Progenitor cell of endocrine pancreas (in vitro differentiated cells): Measurements from ENCODE around the gene FBXO3. TPM values are rescaled to one million over a fixed set of nuclear protein-coding genes. Genes with fewer than 3 reads are reported as not detected.

Source experiments
- DNase-seq: peaks from one replicate; pipeline ENCODE4 v3.0.0; 2021; ENCODE audit warnings: low spot score; ENCODE audit not compliant: unreplicated experiment
- H3K27ac Mint-ChIP-seq: 2 replicates; pipeline ENCODE4 v1.8.0; 2021; ENCODE audit warnings: mild to moderate bottlenecking, moderate library complexity, mixed read lengths
- H3K27me3 Mint-ChIP-seq: 2 replicates; pipeline ENCODE4 v1.8.0; 2021; ENCODE audit warnings: mixed read lengths
- H3K36me3 Mint-ChIP-seq: 2 replicates; pipeline ENCODE4 v1.8.0; 2022; ENCODE audit warnings: mixed read lengths; ENCODE audit not compliant: insufficient read depth
- H3K4me1 Mint-ChIP-seq: 2 replicates; pipeline ENCODE4 v1.8.0; 2021; ENCODE audit warnings: low read depth, mixed read lengths
- H3K4me3 Mint-ChIP-seq: 2 replicates; pipeline ENCODE4 v1.8.0; 2021; ENCODE audit warnings: low read depth, mild to moderate bottlenecking, moderate library complexity, mixed read lengths
- H3K9me3 Mint-ChIP-seq: 2 replicates; pipeline ENCODE4 v1.8.0; 2021; ENCODE audit warnings: low read depth, mixed read lengths
- CTCF ChIP-seq: fragments of 200-600 bp; sonication (generic); IDR thresholded peaks from one replicate; pipeline ENCODE4 v1.5.0; 2021; ENCODE audit warnings: antibody characterized with exemption, mild to moderate bottlenecking; ENCODE audit not compliant: unreplicated experiment
- total RNA-seq: library from RNA; stranded (reverse); gene quantifications from 2 replicates; pipeline ENCODE4 v1.2.1, GENCODE V29; 2021

FBXO3 gene
- total RNA-seq, 1 donor from 2014 or later: 37.2 TPM

DNA sequence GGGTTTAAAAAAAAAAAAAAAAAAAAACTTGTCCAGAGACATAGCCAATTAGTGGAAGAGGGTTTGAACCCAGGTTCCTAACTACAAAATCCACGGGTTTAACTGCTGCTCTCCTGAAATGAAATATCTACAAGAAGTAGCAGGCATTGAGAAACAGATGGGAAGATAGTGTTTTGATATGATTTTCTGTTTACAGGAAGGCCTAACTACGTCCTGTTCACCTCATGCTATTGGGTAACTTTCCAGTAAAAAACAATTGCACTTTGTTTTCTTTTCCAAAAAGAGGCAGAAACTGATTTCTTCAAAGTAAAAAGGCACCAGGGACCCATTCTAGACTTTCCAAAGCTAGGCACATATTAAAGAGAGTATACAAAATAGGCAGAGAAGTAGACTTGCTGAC is 67.8 kb downstream of the FBXO3 start:
- no peak for TF ChIP-seq CTCF
- H3K4me3 Mint-ChIP-seq: no peak overlapping the region
- no peaks in the 10 kb centered on the region for H3K9me3 Mint-ChIP-seq

GRCh38 chr11:33704240-33705002 is 69.9 kb downstream of the FBXO3 start:
- Mint-ChIP-seq H3K9me3 (no peaks in the 10 kb centered on the region), H3K4me3 (no peak overlapping the region), H3K4me1 (peaks cover 22% of the 10 kb centered on the region), H3K27me3 (no peaks in the 10 kb centered on the region), H3K27ac (no peak overlapping the region), H3K36me3 (peaks cover 14% of the 10 kb centered on the region)
- peak; percentile 16 for TF ChIP-seq CTCF
- no peak for DNase-seq

More for the DNA sequence above, 67.8 kb downstream of the FBXO3 start:
- Mint-ChIP-seq H3K4me1 (peaks cover 12% of the 10 kb centered on the region), H3K27ac (no peak overlapping the region), H3K36me3 (peaks cover 20% of the 10 kb centered on the region), H3K27me3 (no peaks in the 10 kb centered on the region)
- no peak for DNase-seq

DNA sequence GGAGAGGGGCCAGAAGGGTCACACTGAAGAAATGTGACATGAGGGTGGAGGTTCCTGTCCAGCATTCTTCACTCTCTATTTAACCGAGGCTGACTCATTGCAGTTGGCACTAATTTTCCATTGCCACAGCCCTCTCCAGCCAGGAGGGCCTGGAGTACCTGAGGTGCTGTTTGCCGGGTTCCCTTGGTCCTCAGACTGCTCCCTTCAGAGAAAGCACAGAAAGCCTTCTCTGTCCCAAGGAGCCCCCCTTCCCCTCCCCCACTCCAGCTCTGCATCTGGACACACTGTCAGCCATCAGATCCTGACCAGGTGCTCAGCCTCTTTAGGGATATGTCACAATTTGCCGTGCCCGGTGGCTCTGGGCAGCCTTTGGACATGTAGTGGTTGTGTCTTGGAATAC is 70.5 kb downstream of the FBXO3 start:
- H3K4me1 Mint-ChIP-seq: peaks cover 27% of the 10 kb centered on the region
- no peaks in the 10 kb centered on the region for H3K27me3 Mint-ChIP-seq
- H3K36me3 Mint-ChIP-seq: peaks cover 11% of the 10 kb centered on the region
- no peak overlapping the region for H3K4me3 Mint-ChIP-seq
- H3K27ac Mint-ChIP-seq: no peak overlapping the region
- H3K9me3 Mint-ChIP-seq: no peaks in the 10 kb centered on the region
- DNase-seq: no peak
- no peak for TF ChIP-seq CTCF

DNA sequence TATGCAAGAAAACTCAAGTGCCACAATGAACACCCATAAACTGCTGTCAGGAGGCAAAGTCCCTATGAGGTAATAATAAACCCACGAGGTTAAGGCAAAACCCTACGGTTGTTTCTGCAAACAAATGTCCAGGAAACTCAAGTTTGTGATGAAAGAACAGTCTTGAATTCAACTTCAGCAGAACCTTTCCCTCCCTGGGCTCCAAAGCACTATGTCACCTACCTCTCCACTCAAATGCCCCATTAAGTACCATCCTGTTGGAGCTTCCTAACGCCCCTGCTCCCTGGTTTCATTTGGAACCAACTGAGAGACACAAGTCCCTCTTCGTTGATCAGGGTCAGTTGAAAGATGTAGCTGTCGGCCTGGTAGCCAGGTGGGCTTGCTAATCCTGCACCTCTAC is 71.1 kb downstream of the FBXO3 start:
- Mint-ChIP-seq H3K27me3 (no peaks in the 10 kb centered on the region), H3K9me3 (no peaks in the 10 kb centered on the region), H3K36me3 (peaks cover 10% of the 10 kb centered on the region), H3K4me3 (no peak overlapping the region), H3K27ac (no peak overlapping the region), H3K4me1 (peaks cover 31% of the 10 kb centered on the region)
- DNase-seq: no peak
- TF ChIP-seq CTCF: no peak

GRCh38 chr11:33701302-33702230 is 72.8 kb downstream of the FBXO3 start:
- Mint-ChIP-seq H3K4me1 (peaks cover 44% of the 10 kb centered on the region), H3K36me3 (peaks cover 7% of the 10 kb centered on the region), H3K27ac (peak overlapping the region; percentile 91), H3K27me3 (no peaks in the 10 kb centered on the region), H3K4me3 (peak overlapping the region; percentile 81), H3K9me3 (no peaks in the 10 kb centered on the region)
- TF ChIP-seq CTCF: no peak
- DNase-seq: no peak
